NCI-H2081 (cell line): Measurements from ENCODE around the gene CREBBP.

Experiments used
- DNase-seq, 2 experiments: peaks; one replicate each; lab custom pipeline; 2025; lab: John Stamatoyannopoulos, UW

Gene CREBBP

GRCh38 chr16:3824121-3824795 is 56.3 kb downstream of the CREBBP start:
- no peak for DNase-seq

GRCh38 chr16:3823427-3823826 is 57.1 kb downstream of the CREBBP start:
- no peak for DNase-seq

- DNase-seq, result peak in 1 of 2 experiments; percentile 19
Observed at GRCh38 chr16:3822366-3823045, 58.0 kb downstream of the CREBBP start.

GRCh38 chr16:3821184-3821583 is 59.3 kb downstream of the CREBBP start:
- no peak for DNase-seq

GRCh38 chr16:3819746-3820724 is 60.5 kb downstream of the CREBBP start:
- DNase-seq, result peak; percentile 88 to 98

GRCh38 chr16:3819175-3819527 is 61.4 kb downstream of the CREBBP start:
- no peak for DNase-seq

- no peak for DNase-seq
Observed at GRCh38 chr16:3816326-3816725, 64.2 kb downstream of the CREBBP start.

GRCh38 chr16:3814755-3815154 is 65.8 kb downstream of the CREBBP start:
- no peak for DNase-seq

GRCh38 chr16:3812469-3813172 is 67.9 kb downstream of the CREBBP start:
- no peak for DNase-seq

GRCh38 chr16:3810818-3811217 is 69.7 kb downstream of the CREBBP start:
- DNase-seq, result no peak

- no peak for DNase-seq
Observed at GRCh38 chr16:3810198-3810664, 70.3 kb downstream of the CREBBP start.

GRCh38 chr16:3808308-3809063 is 72.0 kb downstream of the CREBBP start:
- DNase-seq, result no peak

- no peak for DNase-seq
Observed at GRCh38 chr16:3807425-3808123, 72.9 kb downstream of the CREBBP start.

GRCh38 chr16:3804426-3805016 is 76.0 kb downstream of the CREBBP start:
- DNase-seq, result no peak

- DNase-seq, result no peak
Observed at GRCh38 chr16:3800477-3801270, 79.8 kb downstream of the CREBBP start.

- no peak for DNase-seq
Observed at GRCh38 chr16:3800019-3800418, 80.5 kb downstream of the CREBBP start.

- no peak for DNase-seq
Observed at GRCh38 chr16:3799354-3799753, 81.2 kb downstream of the CREBBP start.

GRCh38 chr16:3798838-3799237 is 81.7 kb downstream of the CREBBP start:
- no peak for DNase-seq
